Hematopoietic multipotent progenitor cell treated with erythropoietin and hydrocortisone succinate and interleukin-3 and kit ligand, for 17 days (in vitro differentiated cells): Measurements from ENCODE around the gene UBR3.
"Not testable (repeated sequence)": the region's sequence is repeated elsewhere in the genome, so short reads cannot be mapped to it uniquely, and the experiment has no call there.

Source experiments
- DNase-seq: peaks from one replicate; pipeline ENCODE4 v3.0.0-alpha.2; 2015; ENCODE audit warnings: low spot score

Gene UBR3

DNA sequence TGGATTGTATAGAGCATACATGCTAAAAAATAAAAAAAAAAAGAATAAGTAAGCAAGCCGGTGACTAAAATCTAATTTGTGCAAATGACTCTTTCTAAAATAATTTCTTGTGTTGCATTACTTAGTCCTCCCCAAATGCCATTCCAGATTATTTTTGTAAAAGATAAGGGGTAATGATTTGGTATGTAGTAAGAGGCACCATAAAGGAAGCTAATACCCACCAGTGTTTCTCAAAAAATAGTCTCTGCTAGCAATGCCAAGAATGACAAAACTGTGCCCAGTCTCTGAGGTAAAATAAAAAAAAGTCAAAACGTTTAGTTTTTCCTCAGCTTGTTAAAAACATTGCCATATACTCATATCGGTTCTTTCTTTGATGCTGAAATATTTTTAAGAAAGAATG, 5.2 kb upstream of the UBR3 start:
- no peak for DNase-seq

DNA sequence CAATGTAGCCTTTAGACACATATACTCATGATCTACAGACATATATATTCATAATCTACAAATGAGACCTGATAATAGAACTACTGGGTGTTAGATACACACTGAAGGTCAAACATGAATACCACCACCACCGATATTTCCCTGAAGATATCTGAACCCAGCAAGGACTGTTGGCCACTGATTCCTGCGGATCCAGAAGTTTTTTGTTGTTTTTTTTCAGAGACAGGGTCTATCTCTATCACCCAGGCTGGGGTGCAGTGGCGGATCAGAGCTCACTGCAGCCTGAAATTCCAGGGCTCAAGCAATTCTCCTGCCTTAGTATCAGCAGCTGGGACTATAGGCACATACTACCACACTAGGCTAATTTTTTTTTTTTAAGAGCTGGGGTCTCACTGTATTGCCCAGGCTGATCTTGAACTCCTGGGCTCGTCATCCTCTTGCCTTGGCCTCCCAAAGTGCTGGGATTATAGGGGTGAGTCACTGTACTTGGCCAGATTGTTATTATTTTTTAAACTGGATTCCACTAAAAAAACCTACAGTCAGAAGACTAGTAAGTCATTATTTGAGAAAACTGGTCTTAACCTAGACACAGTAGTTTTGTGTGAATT, 4.4 kb upstream of the UBR3 start:
- DNase-seq, result no peak

- DNase-seq, result no peak
These were observed 3.3 kb upstream of the UBR3 start for GRCh38 chr2:169823996-169824372.

DNA sequence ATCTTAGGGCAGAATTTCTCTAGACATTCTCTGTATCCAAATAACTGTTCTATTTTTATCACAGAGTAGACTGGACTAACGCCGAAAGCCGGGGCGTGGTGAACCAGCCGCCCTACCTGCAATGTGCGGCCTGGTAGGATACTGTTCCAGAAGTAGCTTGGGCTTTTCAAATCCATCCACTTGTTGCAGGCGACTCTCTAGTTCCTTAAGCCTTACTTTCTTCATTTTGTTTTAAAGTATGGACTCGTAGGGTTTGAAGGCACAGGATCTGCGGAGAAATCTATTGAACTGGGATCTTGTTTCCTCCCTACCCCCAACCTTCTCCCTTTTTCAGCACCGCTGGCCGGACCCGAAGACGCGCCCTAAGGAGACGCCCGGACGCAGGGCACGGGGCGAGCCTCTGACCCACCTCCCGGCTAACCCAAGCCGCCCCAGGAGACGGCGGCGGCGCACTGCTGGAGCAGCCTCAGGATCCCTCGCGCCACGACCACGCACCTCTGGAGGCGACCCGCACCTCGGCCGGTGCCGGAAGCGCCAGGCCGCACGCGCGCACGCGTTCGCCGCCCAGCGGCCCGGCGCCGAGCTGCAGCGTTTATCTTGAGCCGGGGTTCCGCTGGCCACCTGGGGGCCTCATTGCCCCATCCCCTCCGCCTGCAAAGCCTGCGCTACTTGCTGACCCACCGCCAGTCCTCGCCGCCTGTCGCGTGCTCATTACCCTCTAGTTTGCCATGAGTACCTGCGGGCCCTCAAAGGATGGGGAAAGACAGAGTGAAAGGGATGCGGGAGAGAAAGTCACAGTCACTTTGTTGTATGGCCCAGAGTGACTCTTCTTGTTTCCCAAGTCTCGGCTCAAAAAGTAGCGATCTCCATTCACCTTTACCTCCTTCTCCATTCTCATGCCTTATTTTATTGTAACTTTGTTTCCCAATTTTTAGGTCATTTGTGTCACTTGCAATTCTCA, 2.6 kb upstream of the UBR3 start, which contains the start of gene METTL5:
Gene METTL5, minus strand, starts transcription at position 533 of the 961 bp plus-strand sequence. Its CDS starts 308 bp downstream, at position 225.
- DNase-seq, result peak; percentile 87

- DNase-seq, result peak; percentile 68
These were observed 1.0 kb downstream of the UBR3 start for GRCh38 chr2:169828141-169828811.

GRCh38 chr2:169834401-169834800, 7.1 kb downstream of the UBR3 start:
- no peak for DNase-seq

DNA sequence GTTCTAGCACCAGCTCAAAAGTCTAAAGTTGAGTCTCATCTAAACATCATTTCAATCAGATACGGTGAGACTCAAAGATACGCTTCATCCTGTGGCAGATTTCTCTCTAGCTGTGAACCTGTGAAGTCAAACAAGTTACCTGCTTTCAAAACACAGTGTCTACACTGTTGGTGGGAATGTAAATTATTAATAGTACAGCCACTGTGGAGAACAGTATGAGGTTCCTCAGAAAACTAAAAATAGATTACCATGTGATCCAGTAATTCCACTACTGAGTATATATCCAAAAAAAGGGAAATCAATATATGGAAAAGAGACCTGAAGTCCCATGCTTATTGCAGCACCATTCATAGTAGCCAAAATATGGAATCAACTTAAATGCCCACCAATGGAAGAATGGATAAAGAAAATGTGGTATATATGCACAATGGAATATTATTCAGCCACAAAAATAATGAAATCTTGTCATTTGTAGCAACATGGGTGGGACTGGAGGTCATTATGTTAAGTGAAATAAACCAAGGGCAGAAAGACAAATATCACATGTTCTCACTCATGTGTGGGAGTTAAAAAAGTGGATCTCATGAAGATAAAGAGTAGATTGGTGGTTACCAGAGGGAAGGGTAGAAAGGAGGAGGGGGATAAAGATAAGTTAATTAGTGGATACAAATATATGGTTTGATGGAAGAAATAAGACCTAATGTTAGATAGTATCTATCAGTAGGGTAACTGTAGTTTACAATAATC, 11.7 kb downstream of the UBR3 start:
- DNase-seq, result no peak

DNA sequence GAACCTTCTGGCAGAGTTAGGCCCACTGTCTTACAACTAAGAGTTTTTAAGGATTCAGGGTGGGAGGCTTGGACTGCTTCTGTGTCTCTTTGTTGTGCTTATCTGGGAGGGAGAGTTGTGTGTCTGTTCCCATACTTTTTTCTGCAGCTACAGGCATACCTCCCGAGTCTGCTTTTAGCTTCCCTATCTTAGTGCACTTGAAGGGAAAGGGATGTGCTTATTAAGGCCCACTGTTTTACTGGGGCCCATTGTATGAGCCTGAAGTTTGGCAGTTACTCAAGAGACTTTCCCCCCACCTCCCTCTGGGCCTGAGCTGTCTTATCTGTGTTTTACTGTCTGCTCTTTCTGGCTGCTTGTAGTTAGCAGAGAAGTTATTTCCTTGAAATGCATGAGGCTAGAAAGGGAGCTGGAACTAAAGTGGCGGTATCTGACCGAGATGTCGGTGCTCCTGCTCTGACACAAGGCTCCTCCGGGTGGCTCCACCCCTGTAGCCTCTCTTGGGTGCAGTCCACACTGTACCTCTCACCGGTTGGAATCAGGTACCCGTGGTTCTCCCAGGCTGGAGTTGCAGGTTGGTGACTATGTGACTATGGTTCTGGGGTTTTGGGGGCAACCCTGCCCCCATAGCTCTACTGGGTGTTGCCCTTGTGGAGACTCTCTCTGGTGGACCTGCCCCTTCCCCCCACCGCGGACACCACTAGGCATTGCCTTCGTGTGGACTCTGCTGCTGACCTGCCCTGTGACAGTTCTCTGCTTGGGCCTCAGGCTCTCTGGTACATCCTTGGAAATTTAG, 12.9 kb downstream of the UBR3 start:
- peak; percentile 47 for DNase-seq

GRCh38 chr2:169840747-169841142, 13.5 kb downstream of the UBR3 start:
- no peak for DNase-seq

- not testable (repeated sequence) for DNase-seq
These were observed 14.4 kb downstream of the UBR3 start for GRCh38 chr2:169841625-169842024.

GRCh38 chr2:169845016-169845415, 17.8 kb downstream of the UBR3 start:
- DNase-seq, result no peak

DNA sequence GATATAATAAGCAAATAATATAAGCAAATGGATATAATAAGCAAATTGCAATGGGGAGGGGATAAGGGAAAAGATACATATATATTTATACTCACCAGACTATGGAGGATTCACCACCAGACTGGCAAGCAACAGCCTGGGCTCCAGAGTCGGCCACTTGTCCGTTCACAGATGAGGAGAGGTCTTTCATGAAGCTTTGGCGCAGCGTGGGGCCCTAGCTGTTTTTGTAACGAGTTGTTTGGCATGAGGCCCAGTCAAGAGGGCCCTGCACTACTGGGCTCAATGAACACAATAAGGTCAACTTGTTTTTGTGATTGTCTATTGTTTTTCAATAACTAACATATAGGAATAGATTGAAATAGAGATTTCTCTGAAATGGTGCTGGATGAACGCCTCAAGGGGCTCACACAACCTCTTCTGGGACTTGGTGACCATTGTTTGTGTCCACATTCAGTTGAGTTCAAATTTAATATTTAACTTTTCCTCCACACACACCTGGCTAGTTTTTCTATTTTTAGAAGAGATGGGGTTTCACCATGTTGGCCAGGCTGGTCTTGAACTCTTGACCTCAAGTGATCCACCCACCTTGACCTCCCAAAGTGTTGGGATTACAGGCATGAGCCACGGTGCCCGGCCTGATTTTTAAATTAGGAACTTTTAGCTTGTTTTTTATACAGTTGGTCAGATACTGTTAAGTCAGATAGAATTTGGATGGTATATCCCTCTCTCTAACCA, 21.9 kb downstream of the UBR3 start:
- DNase-seq, result not testable (repeated sequence)

DNA sequence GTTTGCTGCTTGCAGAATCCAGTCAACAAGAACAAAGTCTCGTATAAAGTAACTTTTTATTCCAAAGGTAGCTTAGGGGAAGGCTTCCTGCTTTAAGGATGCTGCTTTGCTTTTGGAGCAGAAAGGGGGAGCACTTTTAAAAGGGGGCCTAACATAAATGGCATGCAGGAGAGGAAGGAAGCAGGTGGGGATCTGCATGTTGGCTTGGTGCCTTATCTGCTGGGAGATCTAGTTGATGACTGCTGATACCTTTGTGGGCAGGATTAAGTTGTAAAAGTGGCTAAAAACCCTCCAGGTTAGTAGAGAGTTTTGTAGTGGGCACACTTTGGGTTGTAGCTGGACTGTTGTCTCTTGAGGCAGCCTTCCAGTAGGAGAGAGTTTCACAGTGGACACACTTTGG, 22.5 kb downstream of the UBR3 start:
- no peak for DNase-seq

DNA sequence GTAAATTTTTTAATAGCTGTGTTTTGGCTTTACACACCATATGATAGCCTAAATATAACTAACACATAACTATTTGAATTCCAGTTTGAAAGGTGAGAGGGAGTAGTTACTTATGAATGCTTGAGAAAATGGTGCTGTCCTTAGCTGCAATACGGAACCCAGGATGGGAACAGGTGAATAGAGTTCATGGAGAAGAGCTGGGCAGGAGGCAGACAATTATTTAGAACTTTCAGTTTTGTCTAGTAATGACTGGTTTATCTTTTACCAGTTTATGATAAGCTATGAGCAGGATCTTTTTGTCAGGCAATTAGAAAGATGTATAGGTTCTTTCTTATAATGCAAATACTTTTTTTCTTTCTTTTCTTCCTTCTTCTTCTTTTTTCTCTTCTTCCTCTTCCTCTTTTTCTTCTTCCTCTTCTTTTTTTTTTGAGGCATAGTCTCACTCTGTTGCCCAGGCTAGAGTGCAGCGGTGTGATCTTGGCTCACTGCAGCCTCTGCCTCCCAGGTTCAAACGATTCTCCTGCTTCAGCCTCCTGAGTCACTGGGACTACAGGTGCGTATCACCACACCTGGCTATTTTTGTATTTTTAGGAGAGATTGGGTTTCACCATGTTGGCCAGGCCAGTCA, 25.9 kb downstream of the UBR3 start:
- DNase-seq, result no peak

- DNase-seq, result not testable (repeated sequence)
These were observed 28.3 kb downstream of the UBR3 start for GRCh38 chr2:169855281-169856258.

- DNase-seq, result no peak
These were observed 32.2 kb downstream of the UBR3 start for GRCh38 chr2:169859423-169859822.

GRCh38 chr2:169860149-169860548, 32.9 kb downstream of the UBR3 start:
- no peak for DNase-seq

DNA sequence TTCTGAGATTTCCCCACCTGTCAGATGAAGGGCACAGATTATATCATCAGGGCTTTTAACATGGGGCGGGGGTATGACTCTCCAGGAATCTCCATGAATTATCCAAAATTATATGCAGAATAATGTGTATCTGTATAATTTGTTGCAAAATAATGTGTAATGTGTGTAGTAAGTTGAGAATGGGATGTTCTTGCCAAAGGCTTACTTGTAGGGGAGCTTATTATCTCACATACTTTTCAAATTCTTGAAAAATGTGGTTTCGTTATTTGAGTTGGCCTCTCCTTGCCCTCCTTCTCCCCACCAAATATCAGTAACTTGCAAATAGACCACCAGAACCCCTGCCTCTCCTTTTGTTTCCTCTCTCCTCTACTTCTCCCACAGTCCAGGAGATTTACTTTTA, 35.6 kb downstream of the UBR3 start:
- DNase-seq, result no peak

GRCh38 chr2:169865492-169865891, 38.2 kb downstream of the UBR3 start:
- DNase-seq, result no peak
